Neural cell (in vitro differentiated cells): ENCODE data around the gene ZNF268. TPM values are rescaled to one million over a fixed set of nuclear protein-coding genes. Genes with fewer than 3 reads are reported as not detected.

Experiments used
- H2AFZ ChIP-seq: fragments of 200-600, 300-800 bp; sonication (generic), shearing (Covaris generic); 2 replicates; pipeline ENCODE4 v1.6.0; 2014; ENCODE audit warnings: low read depth, mild to moderate bottlenecking, antibody characterized with exemption, low read length, moderate library complexity
- H3F3A ChIP-seq: fragments of 200-600 bp; shearing (Covaris generic); 2 replicates; pipeline ENCODE4 v1.6.1; 2016; ENCODE audit warnings: mild to moderate bottlenecking, moderate library complexity, mixed read lengths, antibody characterized with exemption, low read length; ENCODE audit not compliant: insufficient read depth, poor library complexity, severe bottlenecking
- H3K27ac ChIP-seq: fragments of 200-600, 300-800 bp; sonication (generic), shearing (Covaris generic); 2 replicates; pipeline ENCODE4 v1.5.1; 2014; ENCODE audit warnings: mild to moderate bottlenecking, low read length, moderate library complexity
- H3K27me3 ChIP-seq: fragments of 300-800, 200-600 bp; sonication (generic), shearing (Covaris generic); 2 replicates; pipeline ENCODE4 v1.6.0; 2014; ENCODE audit warnings: mild to moderate bottlenecking, low read depth, low read length, moderate library complexity; ENCODE audit not compliant: insufficient read depth
- H3K36me3 ChIP-seq: fragments of 300-800, 200-600 bp; sonication (generic), shearing (Covaris generic); 2 replicates; pipeline ENCODE4 v1.5.1; 2014; ENCODE audit warnings: mild to moderate bottlenecking, antibody characterized with exemption, low read length, moderate library complexity; ENCODE audit not compliant: insufficient read depth
- H3K4me2 ChIP-seq: fragments of 300-800, 200-600 bp; sonication (generic), shearing (Covaris generic); 2 replicates; pipeline ENCODE4 v1.6.0; 2014; ENCODE audit warnings: mild to moderate bottlenecking, low read length
- H3K4me3 ChIP-seq: fragments of 300-800, 200-600 bp; sonication (generic), shearing (Covaris generic); 2 replicates; pipeline ENCODE4 v1.5.1; 2014; ENCODE audit warnings: mild to moderate bottlenecking, low read length, moderate library complexity
- H3K79me2 ChIP-seq: fragments of 200-600 bp; shearing (Covaris generic); replicated peaks from 2 replicates; pipeline ENCODE4 v1.6.0; 2014; ENCODE audit warnings: mild to moderate bottlenecking, low read length, moderate library complexity; ENCODE audit not compliant: insufficient read depth
- H3K9ac ChIP-seq: fragments of 300-800, 200-600 bp; sonication (generic), shearing (Covaris generic); 2 replicates; pipeline ENCODE4 v1.6.1; 2016; ENCODE audit warnings: mild to moderate bottlenecking, low read length, mixed read lengths
- H3K9me2 ChIP-seq: fragments of 200-600 bp; shearing (Covaris generic); 2 replicates; pipeline ENCODE4 v1.6.1; 2016; ENCODE audit warnings: mild to moderate bottlenecking, low read length, mixed read lengths; ENCODE audit not compliant: insufficient read depth
- H3K9me3 ChIP-seq: fragments of 200-600, 300-800 bp; sonication (generic), shearing (Covaris generic); 2 replicates; pipeline ENCODE4 v1.6.1; 2016; ENCODE audit warnings: mild to moderate bottlenecking, mixed run types, low read length, moderate library complexity, mixed read lengths
- H4K20me1 ChIP-seq: fragments of 200-600 bp; shearing (Covaris generic); 2 replicates; pipeline ENCODE4 v1.6.1; 2016; ENCODE audit warnings: mild to moderate bottlenecking, mixed run types; ENCODE audit not compliant: insufficient read depth
- CTCF ChIP-seq: fragments of 450-650 bp; IDR thresholded peaks from 2 replicates; pipeline ENCODE4 v1.5.1; 2014; ENCODE audit warnings: antibody characterized with exemption, mild to moderate bottlenecking, moderate library complexity; ENCODE audit not compliant: poor library complexity, severe bottlenecking
- EP300 ChIP-seq: fragments of 450-650 bp; conservative IDR thresholded peaks from 2 replicates; pipeline ENCODE4 v1.6.1; 2014; ENCODE audit warnings: antibody characterized with exemption, mild to moderate bottlenecking, moderate library complexity; ENCODE audit not compliant: poor library complexity, severe bottlenecking
- EZH2 ChIP-seq: fragments of 200-600, 300-800 bp; shearing (Covaris generic), sonication (generic); IDR thresholded peaks from 2 replicates; pipeline ENCODE4 v1.6.1; 2014; ENCODE audit warnings: antibody characterized with exemption, low read length, borderline replicate concordance, mild to moderate bottlenecking; ENCODE audit not compliant: insufficient read depth, poor library complexity, severe bottlenecking
- MXI1 ChIP-seq: fragments of 450-650 bp; conservative IDR thresholded peaks from 2 replicates; pipeline ENCODE4 v1.6.1; 2014; ENCODE audit warnings: antibody characterized with exemption, mild to moderate bottlenecking; ENCODE audit not compliant: poor library complexity, severe bottlenecking
- POLR2AphosphoS5 ChIP-seq: IDR thresholded peaks from 2 replicates; pipeline ENCODE4 v1.6.1; 2012
- RAD21 ChIP-seq: fragments of 450-650 bp; conservative IDR thresholded peaks from 2 replicates; pipeline ENCODE4 v1.6.1; 2014; ENCODE audit warnings: antibody characterized with exemption, mild to moderate bottlenecking, moderate library complexity
- REST ChIP-seq: IDR thresholded peaks from 2 replicates; pipeline ENCODE4 v1.6.1; 2012; ENCODE audit warnings: borderline replicate concordance
- SMC3 ChIP-seq: fragments of 450-650 bp; conservative IDR thresholded peaks from 2 replicates; pipeline ENCODE4 v1.6.1; 2014; ENCODE audit warnings: antibody characterized with exemption, mild to moderate bottlenecking, moderate library complexity; ENCODE audit not compliant: poor library complexity
- TAF1 ChIP-seq: IDR thresholded peaks from 2 replicates; pipeline ENCODE4 v1.6.1; 2012; ENCODE audit warnings: low read depth
- polyA plus RNA-seq: library from polyadenylated mRNA; depleted of rRNA; stranded (reverse); fragments of >200 nt; gene quantifications from 2 replicates; pipeline ENCODE4 v1.2.3, GENCODE V29; 2014

The ZNF268 gene
- polyA plus RNA-seq, 1 donor from 2014 or later: 23.5 TPM

- Histone ChIP-seq H3K27ac (no peak overlapping the region), H3F3A (no peaks in the 10 kb centered on the region), H3K4me3 (no peak overlapping the region), H3K27me3 (no peaks in the 10 kb centered on the region), H3K9me2 (no peaks in the 10 kb centered on the region), H3K79me2 (no peaks in the 10 kb centered on the region), H3K36me3 (no peaks in the 10 kb centered on the region), H2AFZ (no peak overlapping the region), H3K9ac (no peak overlapping the region), H4K20me1 (no peaks in the 10 kb centered on the region), H3K9me3 (peaks cover 27% of the 10 kb centered on the region), H3K4me2 (no peak overlapping the region)
- TF ChIP-seq MXI1 (no peak), REST (no peak), EP300 (no peak), EZH2 (no peak), POLR2AphosphoS5 (no peak), TAF1 (no peak), CTCF (no peak), SMC3 (no peak)
These were observed 49.7 kb downstream of the ZNF268 start for GRCh38 chr12:133231001-133231400.

- Histone ChIP-seq H3K9me2 (no peaks in the 10 kb centered on the region), H3K79me2 (no peaks in the 10 kb centered on the region), H3F3A (no peaks in the 10 kb centered on the region), H3K4me2 (no peak overlapping the region), H3K9ac (no peak overlapping the region), H2AFZ (no peak overlapping the region), H3K27ac (no peak overlapping the region), H3K9me3 (peaks cover 15% of the 10 kb centered on the region), H3K4me3 (no peak overlapping the region), H4K20me1 (no peaks in the 10 kb centered on the region), H3K27me3 (no peaks in the 10 kb centered on the region), H3K36me3 (no peaks in the 10 kb centered on the region)
- TF ChIP-seq POLR2AphosphoS5 (no peak), MXI1 (no peak)
These were observed 51.7 kb downstream of the ZNF268 start for GRCh38 chr12:133233006-133233405.

GRCh38 chr12:133233993-133234564 is 52.8 kb downstream of the ZNF268 start:
- H2AFZ ChIP-seq: no peak overlapping the region
- no peaks in the 10 kb centered on the region for H3K79me2 ChIP-seq
- no peak overlapping the region for H3K27ac ChIP-seq
- H4K20me1 ChIP-seq: no peaks in the 10 kb centered on the region
- H3K9me2 ChIP-seq: no peaks in the 10 kb centered on the region
- no peaks in the 10 kb centered on the region for H3K27me3 ChIP-seq
- TF ChIP-seq CTCF (no peak), MXI1 (no peak), SMC3 (no peak), TAF1 (no peak), POLR2AphosphoS5 (no peak), RAD21 (no peak), EZH2 (no peak), EP300 (no peak), REST (no peak)
- H3K4me3 ChIP-seq: no peak overlapping the region
- no peaks in the 10 kb centered on the region for H3K36me3 ChIP-seq
- peaks cover 15% of the 10 kb centered on the region for H3K9me3 ChIP-seq
- no peak overlapping the region for H3K4me2 ChIP-seq
- no peak overlapping the region for H3K9ac ChIP-seq
- no peaks in the 10 kb centered on the region for H3F3A ChIP-seq
